Activated naive CD8-positive, alpha-beta T cell (primary cell): ENCODE measurements around the gene KIFC3.
"Not testable (repeated sequence)": the region's sequence is repeated elsewhere in the genome, so short reads cannot be mapped to it uniquely, and the experiment has no call there.

Source experiments
- H3K27ac Mint-ChIP-seq: one replicate; pipeline ENCODE4 v1.8.0; 2021; ENCODE audit warnings: mixed read lengths
- H3K27me3 Mint-ChIP-seq: one replicate; pipeline ENCODE4 v1.8.0; 2021; ENCODE audit warnings: mixed read lengths
- H3K36me3 Mint-ChIP-seq: one replicate; pipeline ENCODE4 v1.8.0; 2021; ENCODE audit warnings: mixed read lengths
- H3K4me1 Mint-ChIP-seq: one replicate; pipeline ENCODE4 v1.8.0; 2021; ENCODE audit warnings: low read depth, mixed read lengths
- H3K4me3 Mint-ChIP-seq: one replicate; pipeline ENCODE4 v1.8.0; 2021; ENCODE audit warnings: mild to moderate bottlenecking, mixed read lengths
- H3K9me3 Mint-ChIP-seq: one replicate; pipeline ENCODE4 v1.8.0; 2021; ENCODE audit warnings: low read depth, mixed read lengths

KIFC3 gene

DNA sequence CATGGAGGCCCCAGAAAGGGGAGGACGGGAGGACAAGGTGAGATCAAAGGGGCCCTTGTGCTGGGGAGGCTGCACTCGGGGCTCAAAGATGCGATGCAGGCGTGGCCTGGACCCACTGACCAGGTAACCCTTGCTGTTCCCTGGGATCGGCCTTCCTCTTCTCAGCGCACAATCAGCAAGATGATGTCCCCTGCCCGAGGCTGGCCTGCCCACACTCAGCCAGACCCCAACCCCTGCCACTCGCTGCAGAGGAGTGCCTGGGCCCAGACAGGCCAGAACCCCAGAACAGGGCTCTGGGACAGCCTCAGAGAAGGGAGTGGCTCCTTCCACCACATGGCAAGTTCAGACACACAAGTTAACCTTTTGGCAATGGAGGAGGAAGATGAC is 14.8 kb downstream of the KIFC3 start:
- Mint-ChIP-seq H3K36me3 (no peaks in the 10 kb centered on the region), H3K27me3 (peaks cover 2% of the 10 kb centered on the region)

DNA sequence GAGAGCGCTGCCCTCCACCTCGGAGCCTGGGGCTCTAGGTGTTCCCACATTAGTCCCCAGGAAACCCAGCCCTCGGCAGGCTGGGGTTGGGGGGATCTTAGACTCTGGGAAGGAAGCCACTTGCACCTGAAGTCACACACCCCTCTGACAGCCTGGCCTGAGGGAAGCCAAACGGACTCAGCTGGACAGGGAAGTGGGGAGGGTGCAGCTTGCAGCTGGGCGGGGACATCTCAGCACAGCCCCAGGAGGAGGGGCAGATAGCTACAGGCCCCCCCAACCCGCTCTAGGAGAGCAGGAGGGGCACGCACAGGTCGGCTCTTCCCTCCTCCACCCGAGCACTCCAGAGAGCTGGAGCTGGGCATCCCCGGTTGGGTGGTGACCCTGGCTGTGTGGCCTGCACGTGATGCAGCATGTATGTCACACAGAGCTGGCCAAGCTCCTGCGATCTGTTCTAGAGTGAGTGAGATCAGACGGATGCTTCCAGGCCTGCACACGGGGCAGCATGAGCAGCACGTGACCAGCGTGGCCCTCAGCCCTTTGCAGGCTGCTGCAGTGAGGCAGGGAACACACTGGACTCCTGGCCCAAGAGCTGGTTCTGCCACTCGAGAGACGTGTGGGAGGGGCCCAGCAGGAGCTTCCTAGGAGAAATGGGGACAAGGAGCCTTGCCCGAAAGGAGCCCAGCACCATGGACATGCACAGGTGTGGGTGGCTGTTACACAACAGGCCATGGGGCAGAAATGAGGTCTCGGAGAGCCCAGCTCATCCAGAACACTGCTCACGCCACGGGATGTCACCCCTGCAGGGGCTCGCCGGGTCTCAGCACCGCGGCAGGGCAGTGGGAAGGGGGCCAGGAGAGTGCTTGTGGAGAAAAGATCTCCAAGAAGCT is 15.4 kb downstream of the KIFC3 start:
- Mint-ChIP-seq H3K36me3 (no peaks in the 10 kb centered on the region), H3K4me1 (no peaks in the 10 kb centered on the region), H3K9me3 (no peaks in the 10 kb centered on the region), H3K27me3 (no peaks in the 10 kb centered on the region), H3K4me3 (no peak overlapping the region), H3K27ac (no peak overlapping the region)

More for the DNA sequence above, 14.8 kb downstream of the KIFC3 start:
- no peaks in the 10 kb centered on the region for H3K9me3 Mint-ChIP-seq
- H3K4me3 Mint-ChIP-seq = no peak overlapping the region
- no peaks in the 10 kb centered on the region for H3K4me1 Mint-ChIP-seq
- no peak overlapping the region for H3K27ac Mint-ChIP-seq

DNA sequence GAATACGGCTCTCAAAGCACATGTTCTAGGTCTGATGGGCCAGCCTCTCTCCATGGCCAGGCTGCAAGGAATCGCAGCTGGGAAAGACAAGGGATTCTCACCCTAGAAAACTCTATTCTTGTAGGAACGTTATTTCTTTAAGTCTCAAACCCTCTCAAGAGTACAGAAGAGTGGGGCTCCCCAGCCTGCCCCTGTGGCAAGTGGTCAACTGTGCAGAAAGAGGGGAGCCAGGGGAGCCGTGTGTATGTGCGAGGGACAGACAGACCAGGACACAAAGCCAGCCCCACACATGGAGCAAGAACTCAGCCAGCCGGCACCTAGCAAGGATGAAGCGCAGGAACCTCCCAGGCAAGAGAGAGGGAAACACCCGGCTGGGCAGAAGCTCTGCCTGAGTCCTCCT is 16.4 kb downstream of the KIFC3 start:
- no peaks in the 10 kb centered on the region for H3K9me3 Mint-ChIP-seq
- H3K27me3 Mint-ChIP-seq = no peaks in the 10 kb centered on the region
- H3K27ac Mint-ChIP-seq = no peak overlapping the region
- H3K36me3 Mint-ChIP-seq = no peaks in the 10 kb centered on the region
- H3K4me1 Mint-ChIP-seq = no peaks in the 10 kb centered on the region
- no peak overlapping the region for H3K4me3 Mint-ChIP-seq

DNA sequence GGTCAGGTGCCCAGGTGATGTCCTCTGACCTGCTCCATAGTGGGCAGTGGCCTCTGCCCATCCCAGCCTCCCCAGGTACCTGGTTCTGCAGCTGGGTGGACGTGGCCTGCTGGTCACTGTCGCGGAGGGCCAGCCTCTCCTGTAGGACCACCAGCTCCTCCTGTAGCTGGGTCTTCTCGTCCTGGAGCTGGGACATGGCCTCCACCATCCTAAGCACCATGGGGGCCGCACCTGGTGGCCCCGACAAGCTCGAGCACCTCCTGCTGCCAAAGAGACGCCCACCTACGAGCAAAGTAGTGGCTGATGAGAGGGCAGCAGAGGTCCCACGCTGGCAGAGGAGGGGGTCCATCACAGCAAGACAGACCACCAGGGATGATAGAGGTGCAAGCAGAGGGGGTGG is 16.9 kb downstream of the KIFC3 start:
- H3K9me3 Mint-ChIP-seq = no peaks in the 10 kb centered on the region
- H3K36me3 Mint-ChIP-seq = no peaks in the 10 kb centered on the region
- H3K27ac Mint-ChIP-seq = no peak overlapping the region
- H3K27me3 Mint-ChIP-seq = no peaks in the 10 kb centered on the region
- no peak overlapping the region for H3K4me3 Mint-ChIP-seq
- H3K4me1 Mint-ChIP-seq = no peaks in the 10 kb centered on the region

DNA sequence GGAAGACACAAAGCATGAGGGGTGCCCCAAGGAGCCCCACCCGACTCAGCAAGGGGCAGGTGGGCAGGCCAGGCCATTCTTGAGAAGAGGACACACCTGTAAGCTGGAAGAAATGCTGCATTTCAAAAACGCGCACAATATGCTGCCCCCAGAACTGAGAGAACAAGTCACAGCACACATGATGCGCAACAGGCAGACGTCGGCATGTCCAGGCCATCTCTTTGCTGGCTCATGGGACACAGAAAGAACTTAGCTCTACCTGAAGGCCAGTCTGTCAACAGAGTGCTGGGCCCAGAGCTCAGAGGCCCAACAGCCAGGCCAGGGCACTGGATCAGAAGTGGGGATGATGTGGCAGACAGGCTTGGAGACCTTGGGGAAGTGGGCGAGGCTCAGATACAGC is 18.0 kb downstream of the KIFC3 start:
- no peaks in the 10 kb centered on the region for H3K4me1 Mint-ChIP-seq
- H3K27me3 Mint-ChIP-seq = no peaks in the 10 kb centered on the region
- no peaks in the 10 kb centered on the region for H3K9me3 Mint-ChIP-seq
- no peak overlapping the region for H3K4me3 Mint-ChIP-seq
- H3K27ac Mint-ChIP-seq = no peak overlapping the region
- no peaks in the 10 kb centered on the region for H3K36me3 Mint-ChIP-seq

DNA sequence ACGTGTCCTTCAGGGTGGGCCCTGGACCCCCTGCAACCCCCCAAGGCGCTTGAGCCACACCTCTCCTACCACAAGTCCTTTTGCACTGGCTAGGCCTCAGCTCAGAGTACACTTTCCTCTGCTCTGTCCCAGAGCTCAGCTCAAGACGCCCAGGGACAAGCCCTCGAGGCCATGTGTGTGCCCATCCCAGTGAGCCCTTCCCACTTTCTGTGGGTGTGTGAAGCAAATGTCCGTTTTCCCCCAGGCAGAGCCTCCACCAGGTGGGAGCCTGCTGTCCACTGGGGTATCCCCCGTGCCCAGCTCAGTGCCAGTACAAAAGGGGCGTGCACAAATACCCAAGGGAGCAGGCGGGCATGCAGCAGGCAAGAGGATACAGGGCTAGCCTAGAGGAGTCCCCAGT is 18.4 kb downstream of the KIFC3 start:
- H3K9me3 Mint-ChIP-seq = no peaks in the 10 kb centered on the region
- no peaks in the 10 kb centered on the region for H3K36me3 Mint-ChIP-seq
- H3K4me3 Mint-ChIP-seq = no peak overlapping the region
- H3K27me3 Mint-ChIP-seq = no peaks in the 10 kb centered on the region
- H3K4me1 Mint-ChIP-seq = no peaks in the 10 kb centered on the region
- H3K27ac Mint-ChIP-seq = no peak overlapping the region

DNA sequence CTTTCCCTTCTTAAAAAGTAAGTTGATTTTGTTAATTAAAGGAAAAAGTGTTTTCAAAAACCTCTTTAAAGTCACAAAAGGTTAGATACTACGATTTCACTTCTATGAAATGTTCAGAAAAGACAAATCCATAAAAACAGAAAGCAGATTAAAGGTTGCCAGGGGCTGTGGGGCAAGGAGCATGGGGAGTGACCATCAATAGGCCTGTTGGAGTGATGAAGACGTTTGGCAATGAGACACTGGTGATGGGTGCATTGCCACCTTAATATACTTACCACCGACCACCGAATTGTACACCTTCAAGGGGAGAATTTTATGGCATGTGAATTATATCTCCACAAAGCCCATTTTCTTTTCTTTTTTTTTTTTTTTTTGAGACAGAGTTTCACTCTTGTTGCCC is 19.2 kb downstream of the KIFC3 start:
- Mint-ChIP-seq H3K9me3 (no peaks in the 10 kb centered on the region), H3K27ac (no peak overlapping the region), H3K4me3 (no peak overlapping the region), H3K4me1 (no peaks in the 10 kb centered on the region), H3K27me3 (no peaks in the 10 kb centered on the region), H3K36me3 (no peaks in the 10 kb centered on the region)

DNA sequence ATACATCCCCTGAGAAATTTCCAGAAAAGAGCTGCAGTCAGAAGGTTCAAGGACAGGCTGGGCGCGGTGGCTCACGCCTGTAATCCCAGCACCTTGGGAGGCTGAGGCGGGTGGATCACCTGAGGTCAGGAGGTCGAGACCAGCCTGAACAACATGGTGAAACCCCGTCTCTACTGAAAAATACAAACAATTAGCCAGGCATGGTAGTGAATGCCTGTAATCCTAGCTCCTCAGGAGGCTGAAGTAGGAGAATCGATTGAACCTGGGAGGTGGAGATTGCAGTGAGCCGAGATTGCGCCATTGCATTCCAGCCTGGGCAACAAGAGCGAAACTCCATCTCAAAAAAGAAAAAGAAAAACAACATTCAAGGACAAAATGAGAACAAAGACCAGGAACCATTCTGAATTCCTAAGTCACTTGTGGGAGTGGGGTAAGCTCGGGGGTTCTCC is 19.7 kb downstream of the KIFC3 start:
- not testable (repeated sequence) for H3K9me3 Mint-ChIP-seq, H3K27me3 Mint-ChIP-seq, H3K4me1 Mint-ChIP-seq, H3K27ac Mint-ChIP-seq, H3K36me3 Mint-ChIP-seq, H3K4me3 Mint-ChIP-seq

DNA sequence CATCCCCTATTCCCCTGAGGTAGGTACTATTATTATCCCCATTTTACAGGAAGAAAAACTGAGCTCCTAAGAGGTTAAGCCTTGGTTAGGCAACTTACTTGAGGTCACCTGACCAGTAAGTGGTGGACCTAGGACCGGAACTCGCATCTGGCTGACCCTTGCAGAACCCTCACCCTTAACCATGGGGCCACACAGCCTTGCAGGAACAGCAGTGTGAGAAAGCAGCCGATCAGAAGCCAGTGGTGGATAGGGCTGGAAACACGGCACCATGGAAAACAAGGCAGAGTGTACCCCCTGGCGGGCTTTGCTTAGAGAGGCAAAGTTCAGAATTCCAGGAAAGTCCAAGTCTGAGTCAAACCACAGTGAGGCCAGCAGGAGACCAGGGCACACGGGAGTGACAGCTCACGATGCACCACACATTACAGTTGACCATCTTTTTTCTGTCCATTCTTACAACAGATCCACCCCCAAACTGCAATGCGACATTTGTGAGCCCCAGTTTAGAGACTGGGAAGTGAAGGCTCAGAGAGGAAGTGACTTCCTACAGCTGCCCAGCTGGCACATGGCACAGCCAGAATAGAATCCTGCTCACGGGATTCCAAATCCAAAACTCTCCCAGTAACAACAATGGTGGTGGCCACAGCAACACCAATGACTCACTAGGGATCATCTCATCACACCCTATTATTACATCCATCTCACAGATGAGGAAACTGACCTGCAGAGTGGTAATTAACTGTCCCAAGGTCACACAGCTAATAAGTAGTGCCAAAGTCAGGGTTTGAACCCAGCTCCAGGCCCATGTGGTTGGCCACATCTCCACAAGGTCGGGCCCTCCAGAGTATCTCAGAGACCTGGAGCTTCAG is 20.3 kb downstream of the KIFC3 start:
- H3K4me3 Mint-ChIP-seq = no peak overlapping the region

DNA sequence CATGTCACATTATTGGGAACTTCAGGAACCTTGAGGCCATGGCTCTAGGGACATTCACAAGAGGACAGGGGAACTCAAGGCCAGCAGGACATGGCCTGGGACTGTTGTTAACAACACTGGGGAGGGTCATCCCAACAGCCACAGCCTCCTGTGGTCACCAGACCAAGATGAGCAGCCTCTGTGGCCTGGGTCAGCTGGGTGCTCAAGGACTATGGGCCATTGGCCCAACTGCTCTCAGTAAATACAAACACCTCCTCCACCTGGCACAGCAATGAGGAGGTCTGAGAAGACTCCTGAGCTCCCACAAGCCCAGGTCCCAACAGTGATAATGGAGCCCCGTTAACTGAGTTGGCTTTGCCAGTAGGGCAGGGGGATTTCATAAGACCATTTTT is 20.9 kb downstream of the KIFC3 start:
- Mint-ChIP-seq H3K36me3 (no peaks in the 10 kb centered on the region), H3K27me3 (no peaks in the 10 kb centered on the region), H3K4me3 (no peak overlapping the region), H3K4me1 (no peaks in the 10 kb centered on the region), H3K27ac (no peak overlapping the region), H3K9me3 (no peaks in the 10 kb centered on the region)

More for the DNA sequence above, 20.3 kb downstream of the KIFC3 start:
- no peaks in the 10 kb centered on the region for H3K27me3 Mint-ChIP-seq
- no peaks in the 10 kb centered on the region for H3K9me3 Mint-ChIP-seq
- no peaks in the 10 kb centered on the region for H3K4me1 Mint-ChIP-seq
- no peak overlapping the region for H3K27ac Mint-ChIP-seq
- H3K36me3 Mint-ChIP-seq = no peaks in the 10 kb centered on the region

DNA sequence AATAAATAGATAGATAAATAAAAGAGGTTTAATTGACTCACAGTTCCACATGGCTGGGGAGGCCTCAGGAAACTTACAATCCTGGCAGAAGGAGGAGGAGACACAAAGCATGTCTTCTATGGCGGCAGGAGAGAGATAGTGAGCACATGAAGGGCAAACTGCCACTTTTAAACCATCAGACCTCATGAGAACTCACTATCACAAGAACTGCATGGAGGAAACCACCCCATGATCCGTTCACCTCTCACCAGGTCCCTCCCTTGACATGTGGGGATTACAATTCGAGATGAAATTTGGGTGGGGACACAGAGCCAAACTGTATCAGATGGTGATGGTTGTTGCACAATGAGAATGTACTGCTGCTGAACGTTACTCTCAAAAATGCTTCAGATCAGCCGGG is 22.5 kb downstream of the KIFC3 start:
- not testable (repeated sequence) for H3K27me3 Mint-ChIP-seq, H3K36me3 Mint-ChIP-seq, H3K27ac Mint-ChIP-seq, H3K4me3 Mint-ChIP-seq, H3K4me1 Mint-ChIP-seq, H3K9me3 Mint-ChIP-seq

DNA sequence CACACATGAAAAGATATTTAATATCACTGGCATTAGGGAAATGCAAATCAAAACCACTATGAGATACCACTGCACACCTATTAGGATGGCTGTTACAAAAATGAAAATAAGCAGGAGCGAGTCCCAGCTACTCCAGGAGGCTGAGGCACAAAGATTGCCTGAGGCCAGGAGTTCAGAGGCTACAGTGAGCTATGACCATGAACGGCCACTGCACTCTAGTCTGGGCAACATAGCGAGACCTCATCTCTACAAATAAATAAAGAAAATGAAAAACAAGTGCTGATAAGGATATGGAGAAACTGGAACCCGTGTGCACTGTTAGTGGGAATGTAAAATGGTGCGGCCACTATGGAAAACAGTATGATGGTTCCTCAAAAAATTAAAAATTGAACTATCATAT is 23.6 kb downstream of the KIFC3 start:
- H3K4me1 Mint-ChIP-seq = no peaks in the 10 kb centered on the region
- H3K36me3 Mint-ChIP-seq = no peaks in the 10 kb centered on the region
- no peak overlapping the region for H3K27ac Mint-ChIP-seq
- H3K4me3 Mint-ChIP-seq = no peak overlapping the region
- H3K9me3 Mint-ChIP-seq = no peaks in the 10 kb centered on the region
- no peaks in the 10 kb centered on the region for H3K27me3 Mint-ChIP-seq

DNA sequence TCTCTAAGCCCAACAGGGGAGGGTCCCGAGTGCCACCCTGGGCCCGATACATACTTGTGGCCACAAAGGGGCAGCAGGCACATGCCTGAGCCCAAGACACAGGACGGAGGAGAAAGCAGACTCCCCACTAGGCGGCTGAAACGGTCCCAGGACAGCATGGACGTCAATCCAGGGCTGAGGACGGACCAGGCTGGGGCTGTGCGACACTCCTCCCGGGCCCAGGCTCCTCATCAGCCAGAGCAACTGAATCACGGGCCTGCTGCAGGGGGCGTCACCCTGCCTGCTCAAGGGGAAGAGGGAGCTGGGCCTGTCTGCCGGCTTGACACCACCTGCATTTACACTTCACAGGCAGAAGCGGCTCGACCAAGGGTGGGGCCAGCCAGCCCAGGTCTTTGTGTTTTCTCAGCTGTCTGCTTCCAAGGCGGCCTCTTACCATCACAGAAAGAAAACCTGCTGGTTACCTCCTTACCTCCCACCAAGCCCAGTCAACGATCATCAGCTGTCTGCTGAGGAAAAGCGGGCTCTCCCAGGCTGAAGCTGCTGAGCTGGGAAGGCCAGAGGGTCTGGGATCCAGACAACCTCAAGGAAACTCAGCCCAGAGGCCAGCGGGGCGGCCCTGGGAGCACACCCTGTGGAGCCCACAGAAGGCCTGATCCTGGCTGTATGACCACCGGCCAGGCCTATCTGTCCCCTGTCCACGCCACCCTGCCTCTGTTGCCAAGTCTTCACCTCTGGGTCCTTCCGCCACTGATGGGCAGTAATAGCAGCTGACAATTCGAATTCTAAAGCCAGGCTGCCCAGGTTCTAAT is 26.4 kb downstream of the KIFC3 start:
- H3K36me3 Mint-ChIP-seq = no peaks in the 10 kb centered on the region
- H3K4me3 Mint-ChIP-seq = no peak overlapping the region
- H3K4me1 Mint-ChIP-seq = no peaks in the 10 kb centered on the region
- H3K27ac Mint-ChIP-seq = no peak overlapping the region
- no peaks in the 10 kb centered on the region for H3K27me3 Mint-ChIP-seq
- no peaks in the 10 kb centered on the region for H3K9me3 Mint-ChIP-seq

DNA sequence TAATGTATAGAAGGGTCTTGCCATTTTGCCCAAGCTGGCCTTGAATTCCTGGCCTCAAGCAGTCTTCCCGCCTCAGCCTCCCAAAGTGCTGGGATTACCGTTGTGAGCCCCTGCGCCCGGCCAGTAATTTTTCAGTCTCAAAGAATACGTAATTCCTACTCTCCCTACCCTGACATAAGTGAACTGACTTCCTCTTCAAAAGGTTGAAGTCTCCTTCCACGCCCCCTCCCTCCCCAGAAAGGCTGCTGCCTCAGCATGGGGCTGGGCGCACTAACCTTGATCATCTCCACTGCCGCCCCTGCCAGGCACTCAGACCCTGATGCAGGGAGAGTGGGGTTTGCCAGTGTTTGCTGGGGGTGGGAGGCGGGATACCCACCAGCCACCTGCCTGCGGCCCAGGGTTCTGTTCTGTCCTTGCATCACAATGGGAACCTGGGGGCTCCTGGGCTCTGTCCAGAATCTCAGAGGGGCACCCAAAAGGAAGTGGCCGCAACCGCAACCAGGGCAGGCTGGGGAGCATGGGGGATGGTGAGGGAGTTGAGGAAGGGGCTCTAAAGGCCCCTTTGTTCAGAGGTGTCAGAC is 27.5 kb downstream of the KIFC3 start:
- Mint-ChIP-seq H3K4me3 (no peak overlapping the region), H3K4me1 (no peaks in the 10 kb centered on the region), H3K27ac (no peak overlapping the region), H3K9me3 (no peaks in the 10 kb centered on the region), H3K27me3 (no peaks in the 10 kb centered on the region), H3K36me3 (no peaks in the 10 kb centered on the region)
